IMR-90 (cell line): ENCODE data around the gene IQCK. TPM values are rescaled to one million over a fixed set of nuclear protein-coding genes. Genes with fewer than 3 reads are reported as not detected.

ENCODE experiments used
- ATAC-seq: fragments of 200-7000 bp; cut with Tn5 transposase; 2 replicates; pipeline ENCODE4 v1.9.1; 2020; ENCODE audit warnings: low read depth, mild to moderate bottlenecking, moderate library complexity
- BruUV-seq: library from RNA; stranded (reverse); fragments of 400-500 nt; replicated peaks from 2 replicates; lab custom pipeline; 2021; lab: Mats Ljungman, UMichigan
- CTCF ChIA-PET: fragments of 300-600 bp; formaldehyde crosslinking; extraction: SDS; loops from one replicate; lab custom pipeline; 2021; ENCODE audit warnings: antibody characterized with exemption; lab: Yijun Ruan, JAX
- POLR2A ChIA-PET: fragments of 300-600 bp; sonication (Branson Sonifier 250); formaldehyde crosslinking; loops from one replicate; lab custom pipeline; 2022; ENCODE audit warnings: antibody characterized with exemption; ENCODE audit not compliant: unreplicated experiment; lab: Charles Lee
- DNase-seq: peaks from one replicate; pipeline ENCODE4 v3.0.0; 2013
- H2AFZ ChIP-seq: replicated peaks from 2 replicates; pipeline ENCODE3; 2013; ENCODE audit warnings: low read length, mild to moderate bottlenecking; ENCODE audit not compliant: poor library complexity
- H2AK5ac ChIP-seq: 2 replicates; pipeline ENCODE4 v1.6.1; 2013; ENCODE audit warnings: low read depth, low read length, inconsistent platforms
- H2AK9ac ChIP-seq: replicated peaks from 2 replicates; pipeline ENCODE3; 2013; ENCODE audit warnings: mild to moderate bottlenecking, low read depth, low read length, moderate library complexity; ENCODE audit not compliant: poor library complexity
- H2BK120ac ChIP-seq: 2 replicates; pipeline ENCODE4 v1.6.1; 2013; ENCODE audit warnings: low read depth, low read length, inconsistent platforms
- H2BK15ac ChIP-seq: 3 replicates; pipeline ENCODE4 v1.6.1; 2013; ENCODE audit warnings: low read depth, low read length, inconsistent platforms
- H2BK20ac ChIP-seq: 2 replicates; pipeline ENCODE4 v1.6.1; 2013; ENCODE audit warnings: low read depth, mild to moderate bottlenecking, inconsistent platforms, low read length, moderate library complexity
- H2BK5ac ChIP-seq: 2 replicates; pipeline ENCODE4 v1.6.1; 2013; ENCODE audit warnings: mild to moderate bottlenecking, low read depth, low read length, inconsistent platforms; ENCODE audit not compliant: poor library complexity, severe bottlenecking
- H3K14ac ChIP-seq: replicated peaks from 2 replicates; pipeline ENCODE4 v1.6.1; 2013; ENCODE audit warnings: low read depth, low read length, inconsistent platforms
- H3K18ac ChIP-seq: 2 replicates; pipeline ENCODE4 v1.6.1; 2013; ENCODE audit warnings: low read depth, low read length, control low read depth
- H3K23ac ChIP-seq: 2 replicates; pipeline ENCODE4 v1.6.1; 2013; ENCODE audit warnings: low read depth, low read length, inconsistent platforms
- H3K27ac ChIP-seq: 2 replicates; pipeline ENCODE4 v1.5.1; 2013; ENCODE audit warnings: mild to moderate bottlenecking, control low read depth, low read length; ENCODE audit not compliant: insufficient read depth
- H3K27me3 ChIP-seq: 2 replicates; pipeline ENCODE4 v1.6.1; 2013; ENCODE audit warnings: low read length; ENCODE audit not compliant: control insufficient read depth, insufficient read depth
- H3K36me3 ChIP-seq: 2 replicates; pipeline ENCODE4 v1.6.1; 2013; ENCODE audit warnings: low read length, mixed read lengths; ENCODE audit not compliant: control insufficient read depth, insufficient read depth
- H3K4ac ChIP-seq: 2 replicates; pipeline ENCODE4 v1.6.1; 2013; ENCODE audit warnings: low read depth, low read length, inconsistent platforms
- H3K4me1 ChIP-seq: 2 replicates; pipeline ENCODE4 v1.6.1; 2013; ENCODE audit warnings: low read length, mixed read lengths; ENCODE audit not compliant: control insufficient read depth, insufficient read depth
- H3K4me2 ChIP-seq: 2 replicates; pipeline ENCODE4 v1.6.1; 2013; ENCODE audit warnings: low read depth, mild to moderate bottlenecking, control low read depth, low read length, moderate library complexity
- H3K4me3 ChIP-seq: 2 replicates; pipeline ENCODE4 v1.5.1; 2013; ENCODE audit warnings: low read depth, mild to moderate bottlenecking, control low read depth, low read length, moderate library complexity; ENCODE audit not compliant: insufficient read depth
- H3K56ac ChIP-seq: 2 replicates; pipeline ENCODE4 v1.6.1; 2013; ENCODE audit warnings: low read length, inconsistent platforms; ENCODE audit not compliant: insufficient read depth; ENCODE audit errors: extremely low read depth
- H3K79me1 ChIP-seq, 2 experiments: 2 replicates each; pipeline ENCODE4 v1.6.1; 2013; ENCODE audit warnings: low read length in 2 of 2, inconsistent platforms in 1 of 2, low read depth in 1 of 2
- H3K9ac ChIP-seq: 2 replicates; pipeline ENCODE4 v1.6.1; 2013; ENCODE audit warnings: low read depth, low read length, control low read depth
- H3K9me1 ChIP-seq: 2 replicates; pipeline ENCODE4 v1.6.1; 2013; ENCODE audit warnings: low read length, inconsistent platforms; ENCODE audit not compliant: insufficient read depth
- H3K9me3 ChIP-seq: 2 replicates; pipeline ENCODE4 v1.6.1; 2013; ENCODE audit warnings: low read length; ENCODE audit not compliant: control insufficient read depth, insufficient read depth
- H4K20me1 ChIP-seq: 2 replicates; pipeline ENCODE4 v1.6.1; 2013; ENCODE audit warnings: low read length, inconsistent platforms; ENCODE audit not compliant: insufficient read depth
- H4K5ac ChIP-seq: 2 replicates; pipeline ENCODE4 v1.6.1; 2013; ENCODE audit warnings: mild to moderate bottlenecking, low read depth, low read length, control low read depth
- H4K8ac ChIP-seq, 2 experiments: 2 replicates each; pipeline ENCODE4 v1.6.1; 2013; ENCODE audit warnings: low read depth in 2 of 2, low read length in 2 of 2, control low read depth in 1 of 2, inconsistent platforms in 1 of 2
- H4K91ac ChIP-seq: 2 replicates; pipeline ENCODE4 v1.6.1; 2013; ENCODE audit warnings: low read depth, low read length, inconsistent platforms; ENCODE audit not compliant: insufficient read depth
- BHLHE40 ChIP-seq: fragments of 150-350 bp; IDR thresholded peaks from 2 replicates; pipeline ENCODE4 v1.6.1; 2016; ENCODE audit warnings: mild to moderate bottlenecking, low read depth, low read length
- FOS ChIP-seq: fragments of 150-350 bp; IDR thresholded peaks from 2 replicates; pipeline ENCODE4 v1.6.1; 2016; ENCODE audit warnings: low read depth, low read length
- MAZ ChIP-seq: IDR thresholded peaks from 2 replicates; pipeline ENCODE4 v1.6.1; 2012; ENCODE audit warnings: low read depth, mild to moderate bottlenecking, low read length, improper control_type of control experiment, moderate library complexity, borderline replicate concordance
- RFX5 ChIP-seq: IDR thresholded peaks from 2 replicates; pipeline ENCODE4 v1.8.0; 2012; ENCODE audit warnings: low read depth, mild to moderate bottlenecking, low read length, moderate library complexity
- WGBS, 2 experiments: methylation state at CpG; one replicate each; pipeline versions ENCODE4 v1.1.5 to v1.1.7; 2013; ENCODE audit warnings: missing lambda C conversion rate in 2 of 2; ENCODE audit not compliant: insufficient read length in 1 of 2; ENCODE audit errors: extremely low coverage in 2 of 2; 5-methylcytosine and 5-hydroxymethylcytosine counted together
- dilution Hi-C: fragments of 300-500 bp; cut with HindIII; formaldehyde crosslinking; loops from one replicate; pipeline ENCODE4 v1.14.3; 2018; ENCODE audit warnings: low sequenced_read_pairs; ENCODE audit not compliant: unreplicated experiment
- in situ Hi-C: fragments of 300-500 bp; cut with MboI; formaldehyde crosslinking; loops from 3 replicates; pipeline ENCODE4 v1.14.3; 2019; ENCODE audit warnings: low sequenced_read_pairs, inconsistent platforms, mixed read lengths
- intact Hi-C: fragments of 100-400 bp; cut with micrococcal nuclease; formaldehyde crosslinking; loops from 2 replicates; pipeline ENCODE4 v1.10.0; 2022
- polyA plus RNA-seq, 3 experiments: library from polyadenylated mRNA; depleted of rRNA; stranded (reverse); fragments of >200 nt; gene quantifications; 2 replicates each; pipeline ENCODE4 v1.2.3, GENCODE V29; 2012; ENCODE audit warnings: low replicate concordance in 1 of 3
- total RNA-seq: library from RNA; depleted of rRNA; stranded (reverse); fragments of >200 nt; gene quantifications from 2 replicates; pipeline ENCODE4 v1.2.3, GENCODE V29; 2012

Gene IQCK
- total and polyA plus RNA-seq, 2 of the 4 experiments (the other 2 are of a cell fraction), result 4.1 to 5.4 TPM

- in situ Hi-C loops (no loop called here), intact Hi-C loops (no loop called here), dilution Hi-C loops (no loop called here)
- Histone ChIP-seq H4K20me1 (no peaks in the 10 kb centered on the region), H3K27ac (no peak overlapping the region), H3K4me1 (peaks cover 8% of the 10 kb centered on the region), H3K4ac (no peak overlapping the region), H3K79me1 (no peaks in the 10 kb centered on the region), H2BK5ac (no peak overlapping the region), H2AK5ac (no peak overlapping the region), H2BK120ac (no peak overlapping the region), H3K14ac (no peak overlapping the region), H2BK20ac (no peak overlapping the region), H4K8ac (no peak overlapping the region), H3K36me3 (no peaks in the 10 kb centered on the region), H3K4me3 (no peak overlapping the region), H3K27me3 (no peaks in the 10 kb centered on the region), H3K9me1 (no peaks in the 10 kb centered on the region; the same call in 1 of the 2 replicates), H3K18ac (no peak overlapping the region), H3K23ac (no peak overlapping the region), H2AK9ac (no peak overlapping the region), H3K56ac (no peak overlapping the region), H3K9me3 (no peaks in the 10 kb centered on the region), H2BK15ac (no peak overlapping the region), H3K4me2 (no peak overlapping the region), H3K9ac (no peak overlapping the region), H4K91ac (no peak overlapping the region), H2AFZ (no peak overlapping the region), H4K5ac (no peak overlapping the region)
- TF ChIP-seq FOS (no peak), BHLHE40 (no peak), RFX5 (no peak), MAZ (no peak)
- CTCF ChIA-PET, result no interaction called here
- no TSS peak for BruUV-seq
- WGBS, 2 experiments, result no CpG with 5 or more reads among the region's 5 CpGs
- ATAC-seq (no peak), DNase-seq (no peak)
- POLR2A ChIA-PET, result no interaction called here
These were observed 106.1 kb downstream of the IQCK start for GRCh38 chr16:19824216-19824615.
